ENCODE results near the gene RARB. TPM values are rescaled to one million over a fixed set of nuclear protein-coding genes. Genes with fewer than 3 reads are reported as not detected.

The RARB gene
- total RNA-seq: 0.13 and 0.26 TPM in 2 replicates

GRCh38 chr3:25427942-25428788 lies at the start of gene RARB:
Gene RARB, plus strand, starts transcription at chr3:25428263. Its CDS starts 469 bp downstream, at chr3:25428732.
- Histone ChIP-seq H3K27me3 (ENCODE audit: control insufficient read depth, insufficient read depth, low read length) (peaks cover 7% of the 10 kb centered on the region), H3K36me3 (ENCODE audit: control insufficient read depth, insufficient read depth, low read length) (no peaks in the 10 kb centered on the region), H3K4me3 (ENCODE audit: low read depth, low read length) (peak within 1 kb of the TSS; percentile 36)
- peak; percentile 65 for DNase-seq (ENCODE audit: low read depth)
- FAIRE-seq: no peak
- TF ChIP-seq, protein P1, sequence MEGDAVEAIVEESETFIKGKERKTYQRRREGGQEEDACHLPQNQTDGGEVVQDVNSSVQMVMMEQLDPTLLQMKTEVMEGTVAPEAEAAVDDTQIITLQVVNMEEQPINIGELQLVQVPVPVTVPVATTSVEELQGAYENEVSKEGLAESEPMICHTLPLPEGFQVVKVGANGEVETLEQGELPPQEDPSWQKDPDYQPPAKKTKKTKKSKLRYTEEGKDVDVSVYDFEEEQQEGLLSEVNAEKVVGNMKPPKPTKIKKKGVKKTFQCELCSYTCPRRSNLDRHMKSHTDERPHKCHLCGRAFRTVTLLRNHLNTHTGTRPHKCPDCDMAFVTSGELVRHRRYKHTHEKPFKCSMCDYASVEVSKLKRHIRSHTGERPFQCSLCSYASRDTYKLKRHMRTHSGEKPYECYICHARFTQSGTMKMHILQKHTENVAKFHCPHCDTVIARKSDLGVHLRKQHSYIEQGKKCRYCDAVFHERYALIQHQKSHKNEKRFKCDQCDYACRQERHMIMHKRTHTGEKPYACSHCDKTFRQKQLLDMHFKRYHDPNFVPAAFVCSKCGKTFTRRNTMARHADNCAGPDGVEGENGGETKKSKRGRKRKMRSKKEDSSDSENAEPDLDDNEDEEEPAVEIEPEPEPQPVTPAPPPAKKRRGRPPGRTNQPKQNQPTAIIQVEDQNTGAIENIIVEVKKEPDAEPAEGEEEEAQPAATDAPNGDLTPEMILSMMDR (IDR thresholded peaks at IDR 0.05; ENCODE audit: insufficient read depth, low read length, severe bottlenecking): no peak

GRCh38 chr3:25378786-25379311 lies 49.2 kb upstream of the RARB start:
- Histone ChIP-seq H3K27me3 (ENCODE audit: control insufficient read depth, insufficient read depth, low read length) (no peaks in the 10 kb centered on the region), H3K4me3 (ENCODE audit: low read depth, low read length) (no peak overlapping the region), H3K36me3 (ENCODE audit: control insufficient read depth, insufficient read depth, low read length) (no peaks in the 10 kb centered on the region)
- FAIRE-seq (no peak), DNase-seq (ENCODE audit: low read depth) (no peak)
- TF ChIP-seq, protein P1 (IDR thresholded peaks at IDR 0.05; ENCODE audit: insufficient read depth, low read length, severe bottlenecking): no peak

DNA sequence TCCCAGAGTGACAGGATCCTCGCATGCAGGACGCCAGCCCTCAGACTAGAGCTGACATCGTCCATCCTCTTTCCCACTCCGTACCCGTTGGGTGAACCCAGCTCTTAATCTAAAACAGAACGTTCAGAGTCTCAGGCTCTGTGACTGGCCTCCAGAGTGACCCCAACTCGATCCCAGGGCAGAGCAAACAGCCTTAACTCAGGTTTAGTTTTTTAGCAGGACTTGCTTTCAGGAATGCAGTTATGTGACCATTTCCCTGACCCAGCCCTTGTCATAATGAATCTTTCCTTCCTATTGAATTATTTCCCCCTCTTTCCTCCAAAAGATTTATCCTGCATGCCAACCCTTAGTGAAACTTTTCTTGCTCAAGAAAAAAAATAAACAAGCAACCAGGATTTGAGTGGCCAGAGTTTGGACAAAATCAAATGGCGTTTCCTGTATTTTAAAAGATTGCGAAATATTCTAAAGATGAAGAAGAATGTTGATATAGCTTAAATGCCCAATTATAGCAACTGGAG lies 47.8 kb upstream of the RARB start:
- Histone ChIP-seq H3K27me3 (ENCODE audit: control insufficient read depth, insufficient read depth, low read length) (no peaks in the 10 kb centered on the region), H3K36me3 (ENCODE audit: control insufficient read depth, insufficient read depth, low read length) (no peaks in the 10 kb centered on the region), H3K4me3 (ENCODE audit: low read depth, low read length) (no peak overlapping the region)
- TF ChIP-seq, protein P1 (IDR thresholded peaks at IDR 0.05; ENCODE audit: insufficient read depth, low read length, severe bottlenecking): no peak
- FAIRE-seq (no peak), DNase-seq (ENCODE audit: low read depth) (no peak)

DNA sequence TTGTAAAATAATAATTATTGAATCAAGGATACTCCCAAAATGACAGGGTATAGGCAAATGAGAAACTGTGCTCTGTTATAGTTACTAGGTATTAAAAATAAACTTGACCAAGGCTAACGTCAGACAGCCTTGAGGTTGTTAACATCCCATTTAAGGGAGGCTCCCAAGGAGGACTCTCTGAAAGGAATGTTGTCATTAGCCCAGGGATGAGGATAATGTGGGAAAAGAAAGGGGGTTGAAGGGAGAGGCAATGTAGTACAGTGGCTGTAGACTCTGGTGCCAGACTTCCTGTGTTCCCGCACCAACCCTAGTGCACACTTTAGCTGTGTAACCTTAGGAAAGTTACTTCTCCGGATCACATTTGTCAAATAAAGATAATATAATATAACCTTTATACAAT lies 47.0 kb upstream of the RARB start:
- Histone ChIP-seq H3K36me3 (ENCODE audit: control insufficient read depth, insufficient read depth, low read length) (no peaks in the 10 kb centered on the region), H3K27me3 (ENCODE audit: control insufficient read depth, insufficient read depth, low read length) (no peaks in the 10 kb centered on the region), H3K4me3 (ENCODE audit: low read depth, low read length) (no peak overlapping the region)
- TF ChIP-seq, protein P1 (IDR thresholded peaks at IDR 0.05; ENCODE audit: insufficient read depth, low read length, severe bottlenecking): no peak
- DNase-seq (ENCODE audit: low read depth) (no peak), FAIRE-seq (no peak)

GRCh38 chr3:25384471-25384870 lies 43.6 kb upstream of the RARB start:
- H3K4me3 ChIP-seq (ENCODE audit: low read depth, low read length): no peak overlapping the region
- DNase-seq (ENCODE audit: low read depth) (no peak), FAIRE-seq (no peak)
- H3K27me3 ChIP-seq (ENCODE audit: control insufficient read depth, insufficient read depth, low read length): no peaks in the 10 kb centered on the region
- H3K36me3 ChIP-seq (ENCODE audit: control insufficient read depth, insufficient read depth, low read length): no peaks in the 10 kb centered on the region
- TF ChIP-seq, protein P1 (IDR thresholded peaks at IDR 0.05; ENCODE audit: insufficient read depth, low read length, severe bottlenecking): no peak
